Transverse colon (tissue), 4 donors: ENCODE measurements around the gene KCNE1. TPM values are rescaled to one million over a fixed set of nuclear protein-coding genes. Genes with fewer than 3 reads are reported as not detected.

Source experiments
- DNase-seq: peaks from one replicate; pipeline ENCODE4 v3.0.0-alpha.2; 2019
- H3K27ac ChIP-seq, 4 donors: fragments of 200-600 bp; sonication (generic); 2 replicates each; pipeline ENCODE4 v1.5.1; 2016 to 2018; ENCODE audit warnings: inconsistent platforms in 4 of 4
- H3K27me3 ChIP-seq: fragments of 200-600 bp; sonication (generic); 2 replicates; pipeline ENCODE4 v1.5.1; 2017; ENCODE audit warnings: inconsistent platforms
- H3K36me3 ChIP-seq, 4 donors: fragments of 200-600 bp; sonication (generic); 2 replicates each; pipeline ENCODE4 v1.5.1; 2017 to 2019; ENCODE audit warnings: inconsistent platforms in 4 of 4
- H3K4me1 ChIP-seq, 4 donors: fragments of 200-600 bp; sonication (generic); 2 replicates each; pipeline ENCODE4 v1.5.1; 2017 to 2020; ENCODE audit warnings: inconsistent platforms in 4 of 4
- H3K4me3 ChIP-seq, 4 donors: fragments of 200-600 bp; sonication (generic); 1 replicate in 1 of 4; 2 replicates in 3 of 4; pipeline versions ENCODE4 v1.5.1 to v1.6.1; 2017 to 2019; ENCODE audit warnings: inconsistent platforms in 4 of 4
- H3K9me3 ChIP-seq, 2 donors: fragments of 200-600 bp; sonication (generic); 2 replicates each; pipeline ENCODE4 v1.5.1; 2017 to 2019; ENCODE audit warnings: inconsistent platforms in 2 of 2
- CTCF ChIP-seq, 5 experiments: fragments of 200-600 bp in 3 of 5; fragments of 450-650 bp in 2 of 5; sonication (generic) in 3 of 5; IDR thresholded peaks; 1 replicate in 2 of 5; 2 replicates in 3 of 5; pipeline ENCODE4 v1.5.1; 2016 to 2017; ENCODE audit warnings: antibody characterized with exemption in 5 of 5, inconsistent platforms in 3 of 5, mild to moderate bottlenecking in 2 of 5, moderate library complexity in 1 of 5
- EP300 ChIP-seq: sonication (generic); formaldehyde crosslinking; IDR thresholded peaks from one replicate; pipeline ENCODE4 v1.6.1; 2017; ENCODE audit warnings: antibody characterized with exemption, low read depth
- POLR2A ChIP-seq: fragments of 450-650 bp; IDR thresholded peaks from one replicate; pipeline ENCODE4 v1.6.1; 2016; ENCODE audit warnings: antibody characterized with exemption, mild to moderate bottlenecking, moderate library complexity
- POLR2AphosphoS5 ChIP-seq, 3 donors: sonication (generic); formaldehyde crosslinking; IDR thresholded peaks; one replicate each; pipeline ENCODE4 v1.6.1; 2016; ENCODE audit warnings: antibody characterized with exemption in 3 of 3
- WGBS, 2 donors: methylation state at CpG; one replicate each; pipeline ENCODE4 v1.1.5; 2018; ENCODE audit warnings: low coverage in 1 of 2; 5-methylcytosine and 5-hydroxymethylcytosine counted together
- in situ Hi-C, 4 donors: fragments of 200-750 bp; cut with MboI; loops; one replicate each; pipeline versions ENCODE4 v1.15.0 to v1.15.1; 2017; ENCODE audit warnings: low sequenced_read_pairs in 3 of 4, low pct_ligation_motif_present in 1 of 4, low pct_unique_long_range_greater_than_20kb in 1 of 4
- intact Hi-C: fragments of 100-400 bp; cut with DNase I; formaldehyde crosslinking; loops from one replicate; pipeline ENCODE4 v1.15.1; 2023; ENCODE audit warnings: low total_unique reads
- total RNA-seq, 4 donors: library from RNA; depleted of rRNA; stranded (reverse); fragments of >200 nt; gene quantifications; one replicate each; pipeline ENCODE4 v1.1.0, GENCODE V29; 2016

KCNE1 gene
- total RNA-seq, 4 donors from 2014 or later = 1.5 to 2.6 (median 2.4) TPM; not detected in 1

- Histone ChIP-seq H3K4me1 (peaks cover 6 to 12% (median 11%) of the 10 kb centered on the region in 4 donors), H3K9me3 (no peaks in the 10 kb centered on the region), H3K27ac (peak overlapping the region in 1 of 4 donors; percentile 7), H3K4me3 (no peak overlapping the region), H3K36me3 (peaks cover 0 to 14% (median 2%) of the 10 kb centered on the region in 4 donors), H3K27me3 (no peaks in the 10 kb centered on the region)
- in situ Hi-C loops = no loop called here
- intact Hi-C loops = no loop called here
- 87 to 97% methylated on average over 12 to 22 of the region's 22 CpGs for WGBS, 2 donors
- peak in 2 of 5 experiments; percentile 17 to 18 for TF ChIP-seq CTCF (IDR thresholded peaks at IDR 0.05)
- no peak for TF ChIP-seq EP300
- no peak for TF ChIP-seq POLR2AphosphoS5 (IDR thresholded peaks at IDR 0.05)
- no peak for DNase-seq
Observed at GRCh38 chr21:34517491-34518245, 5.7 kb upstream of the KCNE1 start.

DNA sequence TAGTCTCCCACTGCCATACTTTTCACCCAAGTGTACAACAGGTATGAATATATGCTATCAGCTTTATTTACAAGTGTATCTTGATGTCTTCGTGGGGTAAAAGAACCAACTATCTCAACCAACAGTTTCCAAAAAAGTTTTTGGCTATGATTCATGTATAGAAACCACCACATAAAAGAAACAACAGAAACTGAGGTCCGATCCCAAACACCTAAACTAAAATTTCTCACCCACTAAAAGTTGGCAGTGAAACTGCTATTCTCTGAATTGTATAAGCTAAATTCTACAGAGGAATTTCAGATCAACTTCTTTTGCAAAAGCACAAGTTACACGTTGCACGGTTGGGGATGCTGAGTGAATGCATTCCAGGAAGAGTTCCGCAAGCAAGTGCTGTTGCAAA lies 5.0 kb upstream of the KCNE1 start:
- H3K4me3 ChIP-seq = no peak overlapping the region
- H3K4me1 ChIP-seq = peaks cover 2 to 6% (median 4%) of the 10 kb centered on the region in 4 donors
- DNase-seq = no peak
- no peaks in the 10 kb centered on the region for H3K9me3 ChIP-seq
- H3K27ac ChIP-seq = no peak overlapping the region
- no peaks in the 10 kb centered on the region for H3K27me3 ChIP-seq
- peaks cover 0 to 14% (median 2%) of the 10 kb centered on the region in 4 donors for H3K36me3 ChIP-seq
- WGBS, 2 donors = 81 to 82% methylated on average over 2 to 5 of the region's 5 CpGs
- in situ Hi-C loops = no loop called here
- intact Hi-C loops = no loop called here
- no peak for TF ChIP-seq POLR2AphosphoS5 (IDR thresholded peaks at IDR 0.05)
- no peak for TF ChIP-seq EP300

- H3K36me3 ChIP-seq = peaks cover 0 to 14% (median 2%) of the 10 kb centered on the region in 4 donors
- no peaks in the 10 kb centered on the region for H3K27me3 ChIP-seq
- DNase-seq = no peak
- TF ChIP-seq POLR2AphosphoS5 (IDR thresholded peaks at IDR 0.05) (no peak), CTCF (IDR thresholded peaks at IDR 0.05) (no peak), POLR2A (no peak), EP300 (no peak)
- H3K4me3 ChIP-seq = no peak overlapping the region
- 88 to 93% methylated on average over 4 to 10 of the region's 10 CpGs for WGBS, 2 donors
- intact Hi-C loops (no loop called here), in situ Hi-C loops (no loop called here)
- no peak overlapping the region for H3K27ac ChIP-seq
- no peaks in the 10 kb centered on the region for H3K9me3 ChIP-seq
- peaks cover 0 to 7% (median 4%) of the 10 kb centered on the region in 4 donors for H3K4me1 ChIP-seq
Observed at GRCh38 chr21:34514576-34515115, 2.6 kb upstream of the KCNE1 start.

DNA sequence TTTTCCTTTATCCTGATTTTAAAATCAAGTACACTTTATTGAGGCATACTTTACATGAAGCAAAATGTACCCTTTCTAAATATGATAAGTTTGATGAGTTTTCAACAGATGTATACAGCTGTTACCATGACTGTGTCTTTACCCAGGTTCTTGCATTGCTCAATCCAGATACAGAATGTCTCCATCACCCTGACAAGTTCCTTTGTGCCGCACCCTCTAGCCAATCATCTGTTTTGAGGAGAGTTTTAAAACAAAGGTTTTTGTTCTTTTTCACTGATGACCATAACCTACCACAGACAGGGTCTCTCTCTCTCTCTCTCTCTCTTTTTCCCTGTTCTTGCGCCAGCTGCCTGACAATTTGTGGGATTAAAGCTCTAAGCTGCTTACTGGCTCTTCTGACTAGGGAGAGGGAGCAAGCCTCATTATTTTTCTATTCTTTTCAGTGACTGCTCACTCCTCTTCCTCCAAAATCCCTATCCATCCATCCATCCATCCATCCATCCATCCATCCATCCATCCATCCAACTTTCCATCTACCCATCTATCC lies 1.2 kb upstream of the KCNE1 start:
- no peak overlapping the region for H3K4me3 ChIP-seq
- no peak for TF ChIP-seq CTCF (IDR thresholded peaks at IDR 0.05)
- no peak for TF ChIP-seq EP300
- no peak for TF ChIP-seq POLR2A
- no peak for TF ChIP-seq POLR2AphosphoS5 (IDR thresholded peaks at IDR 0.05)
- no peaks in the 10 kb centered on the region for H3K27me3 ChIP-seq
- H3K9me3 ChIP-seq = no peaks in the 10 kb centered on the region
- in situ Hi-C loops = no loop called here
- H3K4me1 ChIP-seq = peaks cover 0 to 7% (median 4%) of the 10 kb centered on the region in 4 donors
- WGBS, 2 donors = 85 to 88% methylated on average over 2 of the region's 2 CpGs
- H3K36me3 ChIP-seq = peaks cover 0 to 8% (median 2%) of the 10 kb centered on the region in 4 donors
- H3K27ac ChIP-seq = peak overlapping the region in 1 of 4 donors; percentile 18
- DNase-seq = no peak
- intact Hi-C loops = no loop called here
